ENCODE data around the gene COMMD1. TPM values are rescaled to one million over a fixed set of nuclear protein-coding genes. Genes with fewer than 3 reads are reported as not detected.

Gene COMMD1
- total and polyA plus RNA-seq, 2 donors (not counting 3 experiments of a cell fraction or from before 2014, with no cell fraction given) = 39.5 to 57.1 TPM

- CTCF ChIA-PET = no interaction called here
- H3K4me2 ChIP-seq (ENCODE audit: insufficient read depth, low read length) = peak within 1 kb of the TSS; percentile 94
- intact Hi-C loops (cut with micrococcal nuclease) (loop anchor here (2.0 kb wide), 1 partner anchor 34 kb away; the partner anchor contains the start of gene FAM161A), dilution Hi-C loops (cut with MboI; ENCODE audit: extremely low pct_ligation_motif_present, low sequenced_read_pairs) (no loop called here)
- H3K9me3 ChIP-seq (replicated peaks; ENCODE audit: control insufficient read depth, insufficient read depth, low read length) = no peaks in the 10 kb centered on the region
- H3K9me1 ChIP-seq (replicated peaks; ENCODE audit: control insufficient read depth, extremely low read depth, insufficient read depth, low read length) = no peaks in the 10 kb centered on the region
- no peaks in the 10 kb centered on the region for H4K20me1 ChIP-seq (replicated peaks; ENCODE audit: control insufficient read depth, extremely low read depth, insufficient read depth, low read length)
- DNase-seq (ENCODE audit: low read depth, low spot score) (peak; percentile 92), FAIRE-seq (peak; percentile 76)
- H3K4me3 ChIP-seq (replicated peaks in 1 of 3; ENCODE audit: insufficient read depth in 1 of 3, low read depth in 1 of 3, low read length in 3 of 3) = peak within 1 kb of the TSS; percentile 91 to 98 (median 95)
- BruUV-seq (replicated peaks) = TSS peak; percentile 81
- H3K79me2 ChIP-seq (ENCODE audit: control insufficient read depth, insufficient read depth, low read length) = peaks cover 47% of the 10 kb centered on the region
- H3K27ac ChIP-seq (ENCODE audit: insufficient read depth, low read depth, low read length) = peak within 1 kb of the TSS; percentile 74
- no peaks in the 10 kb centered on the region for H3K27me3 ChIP-seq (ENCODE audit: control insufficient read depth in 2 of 2, insufficient read depth in 2 of 2, low read length in 2 of 2)
- POLR2A ChIA-PET = no interaction called here
- TF ChIP-seq CTCF (IDR thresholded peaks at IDR 0.05; ENCODE audit: extremely low read depth in 1 of 2, insufficient read depth in 1 of 2, low read depth in 1 of 2, low read length in 2 of 2) = no peak
- peak; percentile 94 for TF ChIP-seq POLR2A (IDR thresholded peaks at IDR 0.05; ENCODE audit: low read depth, low read length)
- TF ChIP-seq EZH2 (IDR thresholded peaks at IDR 0.05; ENCODE audit: borderline replicate concordance, low read depth, low read length, severe bottlenecking) = no peak
- no peak for TF ChIP-seq FOS (IDR thresholded peaks at IDR 0.05; ENCODE audit: borderline replicate concordance, insufficient read depth, low read length)
- peak; percentile 59 for TF ChIP-seq MAX (IDR thresholded peaks at IDR 0.05; ENCODE audit: insufficient read depth, insufficient read length)
- TF ChIP-seq JUN (IDR thresholded peaks at IDR 0.05; ENCODE audit: borderline replicate concordance, insufficient read depth, insufficient read length, low read depth) = no peak
- TF ChIP-seq MYC (IDR thresholded peaks at IDR 0.05; ENCODE audit: low read depth, low read length) = peak; percentile 91
- TF ChIP-seq GATA2 (IDR thresholded peaks at IDR 0.05; ENCODE audit: insufficient read depth, insufficient read length, low read depth, low read length) = no peak
- peak; percentile 97 for TF ChIP-seq POLR2AphosphoS5 (IDR thresholded peaks at IDR 0.05; ENCODE audit: insufficient read depth, low read depth, low read length)
- H2AFZ ChIP-seq (ENCODE audit: low read depth, low read length) = peak within 1 kb of the TSS; percentile 61
- H3K4me1 ChIP-seq (ENCODE audit: control insufficient read depth, extremely low read depth, insufficient read depth, low read length) = peaks cover 11% of the 10 kb centered on the region
- peaks cover 2 to 3% of the 10 kb centered on the region in 2 experiments for H3K36me3 ChIP-seq (ENCODE audit: control insufficient read depth in 2 of 2, extremely low read depth in 1 of 2, insufficient read depth in 2 of 2, low read length in 2 of 2)
- H3K9ac ChIP-seq (replicated peaks; ENCODE audit: extremely low read depth, insufficient read depth, low read length) = peak within 1 kb of the TSS; percentile 95
Observed at GRCh38 chr2:61888267-61889055, 17.0 kb upstream of the COMMD1 start, which contains the start of gene CCT4. Gene CCT4, minus strand, starts transcription at chr2:61888656. Its CDS starts 149 bp downstream, at chr2:61888507.
